Sigmoid colon (tissue), 3 donors: Measurements from ENCODE around the gene ARHGAP18.

ENCODE experiments used
- CTCF ChIP-seq, 4 experiments: fragments of 450-650 bp in 3 of 4; fragments of 200-600 bp in 1 of 4; IDR thresholded peaks; one replicate each; pipeline ENCODE4 v1.5.1; 2016 to 2019; ENCODE audit warnings: antibody characterized with exemption in 4 of 4, mild to moderate bottlenecking in 3 of 4, moderate library complexity in 2 of 4
- POLR2A ChIP-seq, 2 donors: fragments of 450-650 bp; IDR thresholded peaks; one replicate each; pipeline ENCODE4 v1.6.1; 2016; ENCODE audit warnings: antibody characterized with exemption in 2 of 2, mild to moderate bottlenecking in 2 of 2, moderate library complexity in 2 of 2

- TF ChIP-seq POLR2A (IDR thresholded peaks at IDR 0.05) = no peak
- TF ChIP-seq CTCF (IDR thresholded peaks at IDR 0.05) = no peak
These were observed 117.3 kb downstream of the ARHGAP18 start for GRCh38 chr6:129592516-129593232.
